T1000 (cell line): ENCODE measurements around the gene SLC7A5.
A peak's percentile ranks its signal among the peaks of the same experiment; 100 is the strongest.

Source experiments
- DNase-seq: peaks from one replicate; lab custom pipeline; 2025; ENCODE audit warnings: mixed read lengths; lab: John Stamatoyannopoulos, UW

The SLC7A5 gene

GRCh38 chr16:87846705-87847466 is 22.4 kb downstream of the SLC7A5 start:
- DNase-seq: no peak

GRCh38 chr16:87845807-87846619 is 23.3 kb downstream of the SLC7A5 start:
- DNase-seq: no peak

- no peak for DNase-seq
Observed at GRCh38 chr16:87845213-87845612, 24.1 kb downstream of the SLC7A5 start.

- DNase-seq: no peak
Observed at GRCh38 chr16:87844809-87845208, 24.5 kb downstream of the SLC7A5 start.

GRCh38 chr16:87844120-87844733 is 25.1 kb downstream of the SLC7A5 start:
- DNase-seq: peak; percentile 60

GRCh38 chr16:87843678-87844105 is 25.6 kb downstream of the SLC7A5 start:
- no peak for DNase-seq

GRCh38 chr16:87842209-87842869 is 27.0 kb downstream of the SLC7A5 start:
- no peak for DNase-seq

- DNase-seq: no peak
Observed at GRCh38 chr16:87841340-87842208, 27.7 kb downstream of the SLC7A5 start.

- DNase-seq: no peak
Observed at GRCh38 chr16:87840271-87840978, 28.9 kb downstream of the SLC7A5 start.

- DNase-seq: no peak
Observed at GRCh38 chr16:87839542-87840270, 29.6 kb downstream of the SLC7A5 start.

- no peak for DNase-seq
Observed at GRCh38 chr16:87838643-87839541, 30.4 kb downstream of the SLC7A5 start.

- no peak for DNase-seq
Observed at GRCh38 chr16:87837627-87838289, 31.5 kb downstream of the SLC7A5 start.

- no peak for DNase-seq
Observed at GRCh38 chr16:87836844-87837581, 32.3 kb downstream of the SLC7A5 start.

- DNase-seq: no peak
Observed at GRCh38 chr16:87836346-87836843, 32.9 kb downstream of the SLC7A5 start.

GRCh38 chr16:87835882-87836331 is 33.4 kb downstream of the SLC7A5 start:
- no peak for DNase-seq

GRCh38 chr16:87834668-87835473 is 34.4 kb downstream of the SLC7A5 start:
- DNase-seq: no peak
